Fibroblast of lung (primary cell): ENCODE results near the gene DUSP15. TPM values are rescaled to one million over a fixed set of nuclear protein-coding genes. Genes with fewer than 3 reads are reported as not detected.

Experiments
- DNase-seq, 2 donors: peaks; one replicate each; pipeline versions ENCODE4 v3.0.0 to v3.0.0-alpha.2; 2010; ENCODE audit warnings: low read depth in 2 of 2
- H2AFZ ChIP-seq: 2 replicates; pipeline ENCODE4 v1.5.1; 2012; ENCODE audit warnings: low read length, control low read depth, inconsistent platforms
- H3K27ac ChIP-seq: 2 replicates; pipeline ENCODE4 v1.5.1; 2011; ENCODE audit warnings: low read length, control low read depth; ENCODE audit not compliant: insufficient read depth
- H3K27me3 ChIP-seq: 2 replicates; pipeline ENCODE4 v1.5.1; 2011; ENCODE audit warnings: mild to moderate bottlenecking, low read length; ENCODE audit not compliant: control insufficient read depth, insufficient read depth
- H3K36me3 ChIP-seq: 2 replicates; pipeline ENCODE4 v1.5.1; 2011; ENCODE audit warnings: low read length; ENCODE audit not compliant: control insufficient read depth, insufficient read depth
- H3K4me1 ChIP-seq: 2 replicates; pipeline ENCODE4 v1.5.1; 2011; ENCODE audit warnings: low read length; ENCODE audit not compliant: control insufficient read depth, insufficient read depth; ENCODE audit errors: extremely low read depth
- H3K4me2 ChIP-seq: 2 replicates; pipeline ENCODE4 v1.5.1; 2011; ENCODE audit warnings: low read length, control low read depth; ENCODE audit not compliant: insufficient read depth; ENCODE audit errors: extremely low read depth
- H3K4me3 ChIP-seq, 4 experiments: fragments of 200-600 bp in 1 of 4; sonication (generic) in 1 of 4; replicated peaks in 1 of 4; 2 replicates each; pipeline ENCODE4 v1.5.1; 2011 to 2016; ENCODE audit warnings: low read length in 4 of 4, low read depth in 3 of 4, mild to moderate bottlenecking in 3 of 4, control low read depth in 2 of 4, inconsistent platforms in 1 of 4, mixed read lengths in 1 of 4; ENCODE audit not compliant: insufficient read depth in 1 of 4; ENCODE audit errors: control extremely low read depth in 1 of 4
- H3K79me2 ChIP-seq: 2 replicates; pipeline ENCODE4 v1.5.1; 2012; ENCODE audit warnings: mild to moderate bottlenecking, low read length, inconsistent platforms; ENCODE audit not compliant: control insufficient read depth, insufficient read depth
- H3K9ac ChIP-seq: 2 replicates; pipeline ENCODE4 v1.5.1; 2011; ENCODE audit warnings: mild to moderate bottlenecking, low read length, control low read depth; ENCODE audit not compliant: insufficient read depth
- H3K9me3 ChIP-seq: 2 replicates; pipeline ENCODE4 v1.5.1; 2012; ENCODE audit warnings: low read depth, low read length; ENCODE audit not compliant: control insufficient read depth, insufficient read depth
- H4K20me1 ChIP-seq: 2 replicates; pipeline ENCODE4 v1.5.1; 2011; ENCODE audit warnings: low read length; ENCODE audit not compliant: control insufficient read depth, insufficient read depth; ENCODE audit errors: extremely low read depth
- CTCF ChIP-seq, 2 donors: IDR thresholded peaks in 1 of 2; conservative IDR thresholded peaks in 1 of 2; 1 replicate in 1 of 2; 2 replicates in 1 of 2; pipeline ENCODE4 v1.5.1; 2011 to 2012; ENCODE audit warnings: low read length in 2 of 2, control low read depth in 1 of 2, inconsistent platforms in 1 of 2, low read depth in 1 of 2, mild to moderate bottlenecking in 1 of 2
- EZH2 ChIP-seq: IDR thresholded peaks from 2 replicates; pipeline ENCODE4 v1.5.1; 2012; ENCODE audit warnings: low read length, control low read depth, mild to moderate bottlenecking; ENCODE audit errors: missing control alignments
- polyA plus RNA-seq, 2 donors: library from polyadenylated mRNA; depleted of rRNA in 1 of 2; stranded (reverse) in 1 of 2; unstranded in 1 of 2; fragments of >200 nt; gene quantifications; 2 replicates each; pipeline ENCODE4 v1.2.1, GENCODE V29; 2011 to 2012; ENCODE audit warnings: missing spikeins in 1 of 2
- total RNA-seq: library from RNA; depleted of rRNA; stranded (reverse); fragments of >200 nt; gene quantifications from 2 replicates; pipeline ENCODE4 v1.2.1, GENCODE V29; 2014

The DUSP15 gene
- total and polyA plus RNA-seq, 2 donors (not counting 1 experiment from before 2014, with no cell fraction given) = 0.14 TPM; not detected in 1

- H3K27ac ChIP-seq = peak overlapping the region; percentile 62
- DNase-seq = peak; percentile 93 to 94
Measured at GRCh38 chr20:31879143-31879987, 9.0 kb upstream of the DUSP15 start.

GRCh38 chr20:31877684-31878083 lies 7.4 kb upstream of the DUSP15 start:
- no peak for DNase-seq
- Histone ChIP-seq H3K4me1 (no peaks in the 10 kb centered on the region), H3K27ac (no peak overlapping the region), H3K79me2 (no peaks in the 10 kb centered on the region), H2AFZ (no peak overlapping the region), H3K9me3 (no peaks in the 10 kb centered on the region), H3K36me3 (no peaks in the 10 kb centered on the region), H3K27me3 (peaks cover 6% of the 10 kb centered on the region), H3K9ac (no peak overlapping the region), H3K4me3 (no peak overlapping the region), H4K20me1 (no peaks in the 10 kb centered on the region), H3K4me2 (no peak overlapping the region)
- TF ChIP-seq CTCF (conservative IDR thresholded peaks at IDR 0.05 in 1 of 2, IDR thresholded peaks at IDR 0.05 in 1 of 2; ENCODE audit: low read depth in 1 of 2, low read length in 2 of 2) (no peak), EZH2 (no peak)

More at GRCh38 chr20:31879143-31879987, 9.0 kb upstream of the DUSP15 start:
- TF ChIP-seq EZH2 (no peak), CTCF (conservative IDR thresholded peaks at IDR 0.05 in 1 of 2, IDR thresholded peaks at IDR 0.05 in 1 of 2; ENCODE audit: low read depth in 1 of 2, low read length in 2 of 2) (no peak)
- H4K20me1 ChIP-seq = no peaks in the 10 kb centered on the region
- H3K4me1 ChIP-seq = no peaks in the 10 kb centered on the region
- no peaks in the 10 kb centered on the region for H3K36me3 ChIP-seq
- no peaks in the 10 kb centered on the region for H3K27me3 ChIP-seq
- peak overlapping the region; percentile 62 for H3K9ac ChIP-seq
- H3K9me3 ChIP-seq = no peaks in the 10 kb centered on the region
- H2AFZ ChIP-seq = peak overlapping the region; percentile 39
- peak overlapping the region; percentile 68 for H3K4me2 ChIP-seq
- H3K4me3 ChIP-seq = peak overlapping the region; percentile 27 to 75 (median 46)
- no peaks in the 10 kb centered on the region for H3K79me2 ChIP-seq

- no peak for TF ChIP-seq CTCF (conservative IDR thresholded peaks at IDR 0.05 in 1 of 2, IDR thresholded peaks at IDR 0.05 in 1 of 2; ENCODE audit: low read depth in 1 of 2, low read length in 2 of 2)
- no peak for TF ChIP-seq EZH2
- H2AFZ ChIP-seq = no peak overlapping the region
- H3K9ac ChIP-seq = no peak overlapping the region
- no peaks in the 10 kb centered on the region for H3K9me3 ChIP-seq
- no peak for DNase-seq
- H4K20me1 ChIP-seq = no peaks in the 10 kb centered on the region
- H3K4me1 ChIP-seq = no peaks in the 10 kb centered on the region
- no peaks in the 10 kb centered on the region for H3K36me3 ChIP-seq
- H3K4me3 ChIP-seq = no peak overlapping the region
- H3K27ac ChIP-seq = no peak overlapping the region
- no peak overlapping the region for H3K4me2 ChIP-seq
- H3K79me2 ChIP-seq = no peaks in the 10 kb centered on the region
- H3K27me3 ChIP-seq = peaks cover 23% of the 10 kb centered on the region
Measured at GRCh38 chr20:31875671-31876070, 5.3 kb upstream of the DUSP15 start.
